Measurements from ENCODE around the gene CCR9.
"Not testable (repeated sequence)": the region's sequence is repeated elsewhere in the genome, so short reads cannot be mapped to it uniquely, and the experiment has no call there.

CCR9 gene, protein sequence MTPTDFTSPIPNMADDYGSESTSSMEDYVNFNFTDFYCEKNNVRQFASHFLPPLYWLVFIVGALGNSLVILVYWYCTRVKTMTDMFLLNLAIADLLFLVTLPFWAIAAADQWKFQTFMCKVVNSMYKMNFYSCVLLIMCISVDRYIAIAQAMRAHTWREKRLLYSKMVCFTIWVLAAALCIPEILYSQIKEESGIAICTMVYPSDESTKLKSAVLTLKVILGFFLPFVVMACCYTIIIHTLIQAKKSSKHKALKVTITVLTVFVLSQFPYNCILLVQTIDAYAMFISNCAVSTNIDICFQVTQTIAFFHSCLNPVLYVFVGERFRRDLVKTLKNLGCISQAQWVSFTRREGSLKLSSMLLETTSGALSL

DNA sequence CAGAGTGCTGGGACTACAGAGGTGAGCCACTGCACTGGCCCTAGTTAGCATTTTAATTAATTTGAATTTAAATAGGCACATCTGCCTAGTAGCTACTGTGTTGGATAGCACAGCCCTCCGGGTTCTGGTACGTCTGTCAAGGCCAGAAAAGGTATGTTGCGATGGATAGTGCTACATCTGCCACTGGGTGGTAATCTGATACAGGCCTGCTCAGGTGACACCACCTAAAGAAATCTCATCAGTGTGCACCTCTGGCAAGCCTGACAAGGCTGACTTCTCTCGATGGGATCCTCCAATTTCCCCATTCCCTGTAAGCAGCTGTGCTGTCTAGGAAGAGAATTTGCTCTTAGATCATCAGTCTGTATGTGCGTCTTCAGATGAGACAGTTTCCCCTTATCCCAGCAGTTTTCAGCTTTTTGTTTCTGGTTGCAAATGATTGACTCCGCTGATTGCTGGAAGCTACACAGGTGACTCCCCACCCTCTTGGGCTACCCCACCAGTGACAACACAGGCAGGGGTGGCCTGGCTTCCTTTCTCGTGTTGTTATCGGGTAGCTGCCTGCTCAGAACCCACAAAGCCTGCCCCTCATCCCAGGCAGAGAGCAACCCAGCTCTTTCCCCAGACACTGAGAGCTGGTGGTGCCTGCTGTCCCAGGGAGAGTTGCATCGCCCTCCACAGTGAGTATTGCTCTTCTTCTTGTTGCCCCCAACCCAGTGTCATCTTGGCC, at the start of gene CCR9:
Gene CCR9, plus strand, starts transcription at position 565 of the 727 bp plus-strand sequence. CDS start 8,391 bp downstream, outside the sequence.
- no peak for DNase-seq (ENCODE audit: low spot score)

DNA sequence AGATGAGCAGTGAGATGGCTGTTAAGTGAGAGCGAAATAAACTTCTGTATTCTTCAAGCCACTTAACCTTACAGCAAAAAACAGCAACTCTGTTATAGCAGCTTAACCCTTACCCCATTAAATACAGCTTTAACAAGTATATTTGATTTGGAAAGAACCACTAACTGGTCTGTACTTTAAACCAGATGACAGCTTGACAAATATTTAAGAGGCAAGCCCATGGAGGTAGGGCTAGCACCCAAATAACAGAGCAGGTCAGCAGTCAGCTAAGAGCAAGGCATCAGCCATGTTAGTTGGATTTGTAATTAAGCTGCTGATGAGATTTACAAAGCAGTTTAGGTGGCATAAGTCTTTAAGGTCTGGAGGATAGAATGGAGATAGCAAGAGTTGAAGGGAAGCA, 47.9 kb upstream of the CCR9 start:
- no peak for DNase-seq (ENCODE audit: low spot score)

DNA sequence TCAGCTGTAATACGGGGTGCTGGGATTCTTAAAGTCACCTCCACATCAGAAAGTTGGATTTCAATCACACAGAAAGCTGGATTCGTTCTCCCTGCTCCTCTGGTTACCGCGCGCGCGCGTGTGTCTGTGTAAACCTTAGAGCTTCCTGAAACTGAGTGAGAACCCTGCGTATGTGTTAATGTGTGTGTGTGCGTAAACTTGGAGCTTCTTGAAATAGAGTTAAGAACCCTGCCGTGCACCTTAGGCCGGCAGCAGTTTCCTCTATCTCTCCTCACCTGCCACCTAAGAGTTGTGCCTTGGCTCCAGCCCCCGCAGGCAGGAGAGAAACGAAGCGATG, 45.0 kb upstream of the CCR9 start:
- DNase-seq (ENCODE audit: low spot score): peak; percentile 8

DNA sequence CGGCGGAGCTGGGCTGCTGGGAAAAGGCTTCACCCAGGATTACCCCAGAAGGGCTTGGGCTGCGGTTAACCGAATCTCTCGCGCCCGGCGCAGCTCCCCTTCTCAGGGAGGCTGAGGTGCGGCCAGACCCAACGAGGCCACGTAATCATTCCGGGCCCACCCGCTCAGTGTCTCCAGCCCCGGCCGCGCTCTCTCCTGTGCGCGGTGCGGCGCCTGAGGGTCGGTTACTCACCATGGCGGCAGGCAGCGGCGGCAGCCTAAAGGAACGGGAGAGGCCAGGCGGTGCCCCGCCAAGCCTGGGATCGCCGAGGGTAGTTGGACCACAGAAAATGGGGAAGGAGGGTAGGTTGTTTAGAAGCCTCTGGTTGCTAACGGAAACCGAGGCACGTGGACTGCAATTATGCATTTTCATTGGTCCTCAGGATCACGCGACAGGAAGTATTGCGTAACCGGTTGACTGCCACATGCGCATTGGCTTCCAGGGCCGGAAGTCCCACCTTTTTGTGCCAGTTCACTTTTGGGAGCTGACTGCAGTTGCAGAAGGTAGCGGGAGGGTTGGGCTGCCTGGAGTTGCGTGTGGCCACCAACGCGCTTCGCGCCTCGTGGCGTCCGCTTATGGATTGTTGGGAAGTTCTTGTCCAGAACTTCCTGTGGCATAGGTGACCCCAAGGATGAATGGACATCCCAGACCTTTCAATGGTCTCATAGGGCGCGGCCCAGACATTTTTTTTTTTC, 44.4 kb upstream of the CCR9 start, which contains the start of gene LZTFL1:
Gene LZTFL1, minus strand, starts transcription at position 363 of the 735 bp plus-strand sequence. Its CDS starts 128 bp downstream, at position 235.
- peak; percentile 92 for DNase-seq (ENCODE audit: low spot score)

DNA sequence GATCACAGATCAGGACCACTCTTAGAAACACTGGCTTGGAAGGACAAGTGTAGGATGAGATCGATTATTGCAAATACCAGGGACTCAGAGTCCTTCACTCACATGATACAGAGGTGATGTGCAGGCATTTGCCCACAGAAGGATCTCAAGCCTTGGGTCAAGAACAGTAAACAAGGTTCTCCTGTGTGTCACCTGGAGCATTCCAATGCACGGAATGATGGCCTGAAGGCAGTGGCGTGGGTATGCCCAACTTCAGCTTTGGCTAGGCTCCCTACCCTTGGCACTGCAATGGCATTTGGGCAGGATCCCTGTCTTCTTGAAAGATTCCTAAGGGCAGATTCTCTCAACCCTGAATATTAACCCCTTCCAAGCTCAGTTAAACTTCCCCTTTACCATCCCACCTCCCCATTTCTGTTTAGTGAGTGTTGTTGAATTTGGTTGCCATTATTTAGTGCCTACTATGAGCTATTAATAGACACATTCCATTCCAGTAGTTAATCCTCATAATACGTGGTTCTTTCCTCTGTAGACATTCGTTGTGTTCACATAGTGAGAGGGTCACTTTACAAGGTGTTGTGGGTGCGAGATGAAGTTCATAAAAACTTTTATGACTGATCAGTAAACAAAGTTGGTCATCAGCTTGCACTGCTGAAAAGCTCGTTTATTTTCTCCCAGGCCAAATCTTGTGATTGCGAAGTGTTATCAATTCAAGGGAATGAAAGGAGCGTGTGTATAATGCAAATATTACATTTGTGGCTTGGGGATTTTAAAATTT, 43.3 kb upstream of the CCR9 start:
- no peak for DNase-seq (ENCODE audit: low spot score)

DNA sequence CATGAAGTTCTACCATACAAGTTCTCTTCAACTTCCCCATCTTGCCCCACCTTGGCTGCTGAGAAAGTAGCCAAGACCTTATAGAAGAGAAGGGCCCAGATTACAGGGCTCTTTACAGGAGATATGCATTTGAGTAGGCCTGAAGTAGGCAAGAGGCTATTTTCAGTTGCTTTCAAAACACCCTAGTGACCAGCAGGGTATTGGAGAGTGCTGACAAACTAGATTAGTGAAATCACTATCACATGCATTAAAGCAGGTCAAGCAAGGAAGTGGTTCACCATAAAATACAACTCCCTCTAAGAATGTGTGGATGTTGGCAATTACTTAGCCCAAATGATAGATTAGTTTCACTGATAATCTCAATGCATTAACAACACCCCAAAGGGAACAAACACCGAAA, 41.7 kb upstream of the CCR9 start:
- no peak for DNase-seq (ENCODE audit: low spot score)

DNA sequence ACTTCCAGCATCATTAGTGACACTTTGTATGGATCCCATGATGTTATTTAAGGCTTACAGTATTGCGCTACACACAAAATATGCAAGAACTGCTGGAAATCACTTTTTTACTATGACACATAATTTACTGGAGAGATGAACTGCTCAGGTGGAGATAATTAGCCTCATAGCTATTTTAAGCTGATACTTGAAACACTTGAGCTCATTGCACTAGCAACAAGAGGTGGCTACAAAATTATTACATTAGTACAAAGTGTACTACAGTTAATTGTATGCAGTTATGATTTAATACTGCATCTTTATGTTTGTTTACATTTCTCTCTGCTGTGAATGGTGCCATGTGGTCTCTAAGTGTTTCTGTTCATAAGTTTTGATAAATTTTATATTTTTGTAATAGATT, 38.0 kb upstream of the CCR9 start:
- DNase-seq (ENCODE audit: low spot score): no peak

DNA sequence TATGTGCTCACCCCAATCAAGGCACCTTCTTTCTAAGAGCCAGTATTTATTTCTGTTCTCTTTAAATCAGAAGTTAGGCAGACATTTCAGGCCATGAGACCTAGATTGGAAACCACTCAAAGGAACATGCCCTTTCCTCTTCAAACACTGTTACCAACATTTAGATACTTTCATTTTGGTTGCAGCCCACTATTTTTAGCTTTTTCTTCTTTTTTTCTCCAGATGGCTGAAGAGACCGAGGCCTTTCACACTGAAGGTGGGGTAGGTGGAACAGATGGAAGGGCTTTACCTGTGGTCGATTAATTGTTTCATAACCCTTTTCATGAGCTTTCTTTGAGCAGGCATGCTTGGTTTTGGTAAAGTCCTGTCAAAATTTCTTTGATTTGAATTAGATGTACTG, 33.5 kb upstream of the CCR9 start:
- no peak for DNase-seq (ENCODE audit: low spot score)

DNA sequence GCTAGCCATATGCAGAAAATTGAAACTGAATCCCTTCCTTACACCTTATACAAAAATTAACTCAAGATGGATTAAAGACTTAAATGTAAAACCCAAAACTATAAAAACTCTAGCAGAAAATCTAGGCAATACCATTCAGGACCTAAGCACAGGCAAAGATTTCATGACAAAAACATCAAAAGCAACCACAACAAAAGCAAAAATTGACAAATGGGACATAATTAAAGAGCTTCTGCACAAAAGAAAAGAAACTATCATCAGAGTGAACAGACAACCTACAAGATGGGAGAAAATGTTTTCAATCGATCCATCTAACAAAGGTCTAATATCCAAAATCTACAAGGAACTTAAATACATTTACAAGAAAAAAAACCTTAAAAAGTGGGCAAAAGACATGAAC, 30.0 kb upstream of the CCR9 start:
- not testable (repeated sequence) for DNase-seq (ENCODE audit: low spot score)

DNA sequence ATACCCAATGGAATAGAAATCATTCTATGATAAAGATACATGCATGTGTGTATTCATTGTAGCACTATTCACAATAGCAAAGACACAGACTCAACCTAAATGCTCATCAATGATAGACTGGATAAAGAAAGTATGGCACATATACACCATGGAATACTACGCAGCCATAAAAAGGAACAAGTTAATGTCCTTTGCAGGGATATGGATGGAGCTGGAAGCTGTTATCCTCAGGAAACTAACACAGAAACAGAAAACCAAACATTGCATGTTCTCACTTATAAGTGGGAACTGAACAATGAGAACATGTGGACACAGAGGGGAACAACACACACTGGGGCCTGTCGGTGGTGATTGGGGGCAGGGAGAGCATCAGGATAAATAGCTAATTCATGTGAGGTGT, 29.3 kb upstream of the CCR9 start:
- DNase-seq (ENCODE audit: low spot score): not testable (repeated sequence)

DNA sequence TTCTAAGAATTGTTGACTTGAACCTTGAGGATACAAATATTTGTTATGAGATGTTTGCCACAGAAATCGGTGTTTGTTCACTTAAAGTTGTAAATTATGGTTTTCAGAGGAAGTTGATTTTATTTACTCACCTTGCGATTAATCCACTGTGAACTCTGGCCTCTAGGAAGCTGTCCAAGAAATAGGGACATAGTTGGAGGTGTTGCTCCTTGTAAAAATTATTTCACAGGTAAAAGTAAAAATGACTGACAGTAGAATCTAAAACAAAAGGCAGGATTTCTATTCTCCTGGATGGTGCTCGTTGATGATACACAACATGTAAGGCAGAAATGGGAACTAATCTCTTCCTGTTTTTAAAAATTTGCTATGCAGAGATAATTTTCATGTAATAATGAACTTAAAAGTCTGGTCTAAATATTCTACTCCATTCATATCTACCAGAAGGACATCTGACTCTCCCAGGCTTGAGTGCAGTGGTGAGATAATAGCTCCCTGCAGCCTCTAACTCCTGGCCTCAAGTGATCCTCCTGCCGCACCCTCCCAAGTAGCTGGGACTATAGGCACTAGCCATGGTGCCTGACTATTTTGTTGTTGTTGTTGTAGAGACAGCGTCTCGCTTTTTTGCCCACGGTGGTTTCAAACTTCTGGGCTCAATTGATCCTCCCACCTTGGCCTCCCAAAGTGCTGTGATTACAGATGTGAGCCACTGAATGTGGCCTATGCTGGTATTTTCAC, 27.4 kb upstream of the CCR9 start:
- DNase-seq (ENCODE audit: low spot score): no peak

DNA sequence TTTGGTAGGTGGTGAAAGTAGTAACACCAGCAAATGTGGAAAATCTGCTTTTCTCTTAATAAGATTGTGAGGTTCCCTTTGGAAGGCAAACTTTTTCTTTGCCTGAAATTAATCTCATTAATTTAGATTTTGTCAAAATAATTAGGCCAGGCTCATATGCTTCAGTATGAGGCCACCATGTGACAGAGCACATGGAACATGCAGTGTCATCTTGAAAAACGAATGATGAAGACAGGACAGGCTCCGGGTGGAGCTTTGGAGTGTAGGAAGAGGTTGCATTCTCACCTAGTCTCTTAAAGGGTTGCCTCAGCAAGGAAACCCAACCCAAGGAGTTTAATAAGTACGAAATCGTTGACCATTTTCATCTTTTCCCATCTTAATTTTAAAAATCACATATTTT, 25.9 kb upstream of the CCR9 start:
- DNase-seq (ENCODE audit: low spot score): no peak

DNA sequence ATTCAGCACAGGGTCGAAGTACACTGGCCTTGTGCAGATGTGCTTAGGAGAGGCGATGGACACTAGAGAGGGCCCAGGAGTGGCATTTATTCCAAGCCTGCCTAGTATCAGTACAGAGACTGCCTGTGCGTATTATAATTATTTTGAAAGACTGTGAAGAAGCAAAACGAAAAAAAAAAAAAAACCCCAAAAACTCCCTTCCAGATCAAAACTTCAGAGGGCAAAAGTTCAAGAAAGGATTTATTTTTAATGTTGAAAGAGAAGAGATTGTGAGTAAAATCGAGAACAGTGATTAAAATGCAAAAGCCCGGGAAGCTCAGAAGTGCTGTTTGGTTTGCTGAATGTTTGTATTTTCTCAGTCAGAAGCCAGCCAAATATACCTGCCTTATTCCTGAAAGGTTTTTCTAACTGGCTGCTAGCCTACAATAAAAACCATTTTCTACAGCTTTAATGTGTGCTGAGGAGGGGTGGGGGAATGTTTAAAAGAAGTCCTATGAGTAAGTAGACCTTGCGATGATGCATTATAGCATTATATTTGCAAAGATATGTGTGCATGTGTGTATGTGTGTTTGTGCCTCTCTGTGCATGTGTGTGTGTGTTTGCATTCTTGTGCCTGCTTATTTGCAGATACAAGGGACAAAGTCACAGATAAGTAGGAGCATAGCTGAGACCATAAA, 25.2 kb upstream of the CCR9 start:
- DNase-seq (ENCODE audit: low spot score): no peak

DNA sequence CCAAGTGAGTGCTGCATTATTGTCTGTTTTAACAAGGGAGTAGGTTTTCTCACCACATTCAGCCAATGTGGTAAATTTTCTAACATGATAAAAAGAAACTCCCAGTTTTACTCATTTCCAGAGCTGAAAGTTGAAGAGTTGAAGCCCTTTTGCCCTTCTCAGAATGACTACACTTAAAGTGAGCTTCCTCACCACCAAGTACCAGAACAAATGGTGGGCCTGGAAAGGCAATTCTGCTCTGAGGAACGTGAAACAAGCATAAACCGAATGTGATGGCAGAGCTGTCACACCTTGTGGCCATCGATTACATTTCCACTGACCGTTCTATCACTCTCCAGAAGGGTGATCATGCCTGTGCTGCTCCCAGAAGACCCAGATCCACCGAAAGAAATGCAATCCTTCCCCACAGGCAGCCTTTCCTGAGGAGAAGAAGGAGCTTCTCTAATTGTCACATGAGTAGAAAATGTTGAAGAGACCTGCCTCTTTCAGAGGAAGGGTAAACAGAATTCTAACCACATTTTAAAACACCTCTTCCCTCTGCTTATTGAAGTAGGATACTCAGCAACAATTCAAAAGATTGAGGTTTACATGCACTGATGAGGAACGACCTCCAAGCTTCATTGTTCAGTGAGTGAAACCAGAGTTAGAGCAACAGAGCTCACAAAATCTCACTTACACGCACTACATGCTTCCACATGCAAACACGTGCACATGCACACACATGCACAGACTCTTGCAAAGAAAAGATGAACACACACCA, 21.4 kb upstream of the CCR9 start:
- no peak for DNase-seq (ENCODE audit: low spot score)

DNA sequence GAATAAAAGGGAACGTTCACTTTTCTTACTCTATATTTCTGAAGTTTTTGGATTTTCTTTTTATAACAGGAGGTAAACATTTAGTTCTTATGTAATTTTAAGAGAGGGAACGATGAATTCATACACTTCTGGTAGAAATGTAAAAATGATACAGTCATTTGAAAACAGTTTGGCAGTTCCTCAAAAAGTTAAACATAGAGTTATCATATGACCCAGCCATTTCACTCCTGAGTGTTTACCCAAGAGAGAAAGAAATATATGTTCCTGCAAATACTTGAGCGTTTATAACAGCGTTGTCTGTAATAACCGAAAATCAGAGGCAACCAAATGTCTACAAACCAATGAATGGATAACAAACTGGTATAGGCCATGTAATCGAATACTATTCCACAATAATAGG, 20.8 kb upstream of the CCR9 start:
- DNase-seq (ENCODE audit: low spot score): no peak

DNA sequence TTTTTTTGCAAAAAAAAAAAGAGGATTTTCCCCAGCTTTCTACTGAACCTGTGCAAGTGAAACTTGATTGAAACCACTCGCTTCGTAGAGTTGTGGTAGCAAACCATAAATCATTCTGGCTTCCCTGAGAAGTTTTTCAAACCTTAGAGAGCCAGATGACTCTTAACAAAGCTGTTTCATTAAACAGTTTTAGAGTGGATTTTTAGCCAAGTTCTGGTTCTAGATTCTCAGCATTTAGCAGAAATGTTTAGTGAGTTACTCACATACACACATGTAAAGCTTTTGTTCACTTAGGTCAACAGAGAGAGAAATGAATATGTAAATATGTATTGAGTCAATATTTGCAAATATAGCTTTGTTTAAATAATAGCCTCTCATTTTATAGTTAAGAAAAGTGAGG, 18.1 kb upstream of the CCR9 start:
- DNase-seq (ENCODE audit: low spot score): no peak

DNA sequence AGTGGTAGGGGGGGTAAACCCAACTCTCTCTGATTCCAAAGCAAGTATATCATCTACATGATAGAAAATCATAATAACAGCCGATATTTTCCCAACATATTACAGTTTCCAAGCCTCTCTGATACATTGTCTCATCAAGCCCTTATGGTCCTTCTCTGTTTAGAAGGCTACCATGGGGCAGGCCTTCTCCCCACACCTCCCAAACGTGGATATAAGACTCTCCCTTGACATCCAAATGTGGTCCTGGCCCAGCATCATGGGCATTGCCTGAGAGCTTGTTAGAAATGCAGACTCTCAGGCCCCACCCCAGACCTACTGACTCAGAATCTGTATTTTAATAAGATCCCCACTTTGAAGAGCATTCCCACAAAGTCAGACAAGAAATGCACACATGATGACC, 17.7 kb upstream of the CCR9 start:
- no peak for DNase-seq (ENCODE audit: low spot score)

DNA sequence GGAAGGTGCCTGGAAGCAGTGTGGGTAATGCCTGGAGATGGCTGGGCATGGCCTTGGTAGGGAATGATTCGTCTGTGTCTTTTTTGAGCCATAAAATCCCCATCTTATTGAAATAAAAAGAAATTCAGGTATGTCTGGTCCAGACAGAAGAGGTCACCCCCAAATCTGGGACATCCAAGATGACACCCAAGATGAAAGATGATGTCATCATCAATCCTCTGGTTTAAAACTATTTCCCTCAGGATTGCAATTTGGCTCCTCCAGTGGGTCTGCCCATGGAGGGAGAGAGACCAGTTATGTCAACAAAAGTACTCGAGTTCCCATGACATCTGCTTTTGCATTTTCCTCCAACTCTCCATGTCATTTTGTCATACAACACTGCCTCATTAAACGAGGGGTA, 16.7 kb upstream of the CCR9 start:
- no peak for DNase-seq (ENCODE audit: low spot score)

DNA sequence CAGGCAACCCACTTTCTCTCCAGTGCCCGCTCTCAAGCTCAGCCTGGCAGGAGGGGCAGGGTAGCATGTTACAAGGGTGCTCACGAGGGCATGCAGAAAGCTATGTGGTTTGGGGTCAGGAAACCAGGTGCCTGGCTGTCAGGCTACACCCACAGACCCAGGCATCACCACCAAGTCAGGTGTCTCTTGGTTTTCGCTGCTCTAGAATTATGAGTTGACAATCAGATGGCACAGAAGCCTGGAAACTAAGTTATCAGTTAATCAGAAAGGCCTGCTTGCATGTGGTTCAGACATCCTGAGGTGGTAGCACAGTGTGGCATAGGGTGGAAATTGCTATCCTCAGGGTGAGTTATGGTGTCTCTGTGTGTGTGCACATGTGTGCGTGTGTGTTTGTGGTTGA, 16.2 kb upstream of the CCR9 start:
- DNase-seq (ENCODE audit: low spot score): peak; percentile 76

DNA sequence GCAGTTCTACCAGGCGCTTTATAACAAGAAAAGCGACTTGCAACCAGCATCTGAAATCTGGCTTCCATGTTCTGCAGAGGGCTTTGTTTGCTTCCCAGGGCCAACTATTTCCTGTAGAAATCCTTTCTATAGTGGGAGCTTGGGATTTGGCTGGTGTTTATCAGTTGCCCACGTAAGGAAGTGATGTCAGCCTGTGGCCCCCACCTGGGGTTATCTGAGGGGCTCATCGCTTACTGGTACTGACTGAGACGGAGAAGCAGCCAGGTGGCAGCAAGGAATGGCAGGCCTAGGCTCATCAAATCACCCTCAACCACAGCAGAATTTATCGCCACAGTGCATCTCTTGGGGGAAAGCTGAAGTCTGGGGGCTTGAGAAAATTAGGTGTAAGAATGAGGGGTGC, 14.6 kb upstream of the CCR9 start:
- DNase-seq (ENCODE audit: low spot score): no peak
